HL-60/S4 treated with retinoic acid at 250 ng/mL for 4 days and 3 days (cell line): Measurements from ENCODE around the gene AP3S2.
"Not testable (repeated sequence)": the region's sequence is repeated elsewhere in the genome, so short reads cannot be mapped to it uniquely, and the experiment has no call there.

ENCODE experiments used
- in situ Hi-C: fragments of 300-500 bp; cut with MboI; formaldehyde crosslinking; loops from 2 replicates; pipeline ENCODE4 v1.7.0; 2022; ENCODE audit warnings: low sequenced_read_pairs

AP3S2 gene

GRCh38 chr15:89837134-89837829 is 56.5 kb downstream of the AP3S2 start:
- in situ Hi-C loops = no loop called here

GRCh38 chr15:89836267-89837133 is 57.3 kb downstream of the AP3S2 start:
- in situ Hi-C loops = no loop called here

- in situ Hi-C loops = no loop called here
Measured at GRCh38 chr15:89835176-89835564, 58.6 kb downstream of the AP3S2 start.

DNA sequence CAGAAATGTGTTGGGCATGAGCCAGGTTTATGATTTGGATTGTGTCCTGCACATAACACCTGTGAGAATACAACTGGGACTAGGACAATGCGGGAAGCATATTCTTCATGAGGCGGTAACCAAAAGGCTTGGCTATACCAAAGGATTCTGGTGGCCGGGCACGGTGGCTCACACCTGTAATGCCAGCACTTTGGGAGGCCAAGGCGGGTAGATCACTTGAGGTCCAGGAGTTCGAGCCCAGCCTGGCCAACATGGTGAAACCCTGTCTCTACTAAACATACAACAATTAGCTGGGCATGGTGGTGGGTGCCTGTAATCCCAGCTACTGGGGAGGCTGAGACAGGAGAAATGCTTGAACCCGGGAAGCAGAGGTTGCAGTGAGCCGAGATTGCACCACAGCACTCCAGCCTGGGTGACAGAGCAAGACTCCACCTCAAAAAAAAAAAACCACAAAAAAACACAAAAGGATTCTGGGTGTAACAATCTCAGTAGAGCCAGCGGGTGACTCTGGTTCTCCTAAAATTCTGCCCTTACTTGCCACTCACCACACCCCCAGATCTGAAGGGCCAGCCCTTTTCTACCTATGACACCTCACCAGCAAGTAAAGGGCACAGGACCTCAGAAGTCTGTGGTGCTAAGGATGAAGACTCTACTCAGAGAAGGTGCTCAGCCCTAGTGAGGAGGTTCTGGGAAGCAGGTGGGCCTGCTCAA is 59.2 kb downstream of the AP3S2 start:
- in situ Hi-C loops = not testable (repeated sequence)

- in situ Hi-C loops = no loop called here
Measured at GRCh38 chr15:89833966-89834365, 59.8 kb downstream of the AP3S2 start.

DNA sequence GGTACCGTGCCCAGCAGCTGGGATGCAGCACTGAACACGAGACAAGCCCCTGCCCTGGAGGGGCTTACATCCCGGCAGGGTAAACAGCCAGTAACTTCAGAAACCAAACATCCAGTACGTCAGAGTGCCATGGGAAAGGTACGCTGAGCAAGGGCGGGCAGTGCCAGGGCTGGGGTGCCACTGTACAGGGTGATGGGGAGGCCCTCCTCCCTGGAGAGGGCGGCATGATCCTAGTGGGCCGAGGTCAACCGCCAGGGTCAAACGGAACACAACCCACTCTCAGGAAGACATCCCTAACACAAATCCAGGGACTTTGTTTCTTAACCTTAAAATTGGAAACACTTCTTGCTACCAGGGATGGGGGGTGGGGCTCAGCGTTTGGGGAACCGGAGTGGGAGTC is 63.2 kb downstream of the AP3S2 start:
- in situ Hi-C loops = no loop called here

DNA sequence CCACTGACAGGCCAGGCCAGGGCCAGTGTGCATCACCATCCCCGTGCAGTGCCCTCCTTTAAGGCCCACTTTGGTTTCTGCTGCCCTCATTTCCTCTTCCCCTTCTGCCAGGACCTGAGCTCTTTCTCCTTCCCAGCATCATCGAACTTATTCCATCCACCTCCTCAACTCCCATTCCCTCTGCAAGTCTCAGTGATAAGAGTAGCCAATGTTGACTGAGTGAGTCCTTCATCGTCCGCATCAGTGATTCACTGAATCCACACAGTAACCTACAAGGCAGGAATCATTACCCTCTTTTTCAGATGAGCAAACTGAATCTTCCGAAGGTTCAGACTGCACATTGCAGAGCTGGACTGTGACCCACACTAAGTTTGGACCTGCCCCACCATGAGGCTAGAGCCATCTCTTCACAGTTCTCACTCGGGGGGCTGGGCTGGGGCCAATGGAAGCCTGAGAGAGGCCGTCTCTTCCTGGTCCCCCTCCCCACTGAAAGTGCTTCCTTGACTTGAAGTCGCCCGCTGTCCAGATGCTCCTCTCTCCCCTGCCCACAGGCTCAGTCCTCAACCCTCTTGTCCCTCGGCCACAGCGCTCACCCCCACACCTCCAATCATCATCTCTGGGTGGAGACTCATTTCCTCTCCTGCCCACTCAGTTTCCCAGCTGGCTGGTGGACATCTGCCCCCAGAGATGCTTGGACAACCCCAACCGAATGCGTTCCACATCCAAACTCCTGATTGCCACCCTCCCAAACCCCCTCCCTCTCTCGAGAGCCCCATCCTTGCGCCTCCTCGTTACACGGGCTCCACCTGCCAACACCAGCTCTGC is 64.0 kb downstream of the AP3S2 start:
- in situ Hi-C loops = no loop called here

DNA sequence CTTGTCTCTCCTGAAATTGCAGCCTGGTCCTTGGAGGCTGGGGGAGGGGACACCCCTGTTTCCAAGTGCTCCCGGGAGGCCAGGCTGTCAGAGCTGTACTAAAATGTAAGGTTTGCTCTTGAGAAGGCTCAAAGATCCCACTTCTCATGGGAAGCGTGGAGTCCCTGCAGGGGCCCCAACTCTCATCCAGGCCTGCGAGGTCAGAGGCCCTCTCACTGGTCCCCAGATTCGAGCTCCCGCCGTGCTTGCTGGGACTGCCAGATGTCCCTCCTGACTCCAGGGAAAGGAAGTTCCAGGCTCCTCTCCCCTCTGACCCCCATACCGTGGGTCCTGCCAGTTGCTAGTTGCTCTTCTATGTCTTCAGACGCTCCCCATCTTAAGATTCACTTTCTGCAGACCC is 64.6 kb downstream of the AP3S2 start:
- in situ Hi-C loops = no loop called here

DNA sequence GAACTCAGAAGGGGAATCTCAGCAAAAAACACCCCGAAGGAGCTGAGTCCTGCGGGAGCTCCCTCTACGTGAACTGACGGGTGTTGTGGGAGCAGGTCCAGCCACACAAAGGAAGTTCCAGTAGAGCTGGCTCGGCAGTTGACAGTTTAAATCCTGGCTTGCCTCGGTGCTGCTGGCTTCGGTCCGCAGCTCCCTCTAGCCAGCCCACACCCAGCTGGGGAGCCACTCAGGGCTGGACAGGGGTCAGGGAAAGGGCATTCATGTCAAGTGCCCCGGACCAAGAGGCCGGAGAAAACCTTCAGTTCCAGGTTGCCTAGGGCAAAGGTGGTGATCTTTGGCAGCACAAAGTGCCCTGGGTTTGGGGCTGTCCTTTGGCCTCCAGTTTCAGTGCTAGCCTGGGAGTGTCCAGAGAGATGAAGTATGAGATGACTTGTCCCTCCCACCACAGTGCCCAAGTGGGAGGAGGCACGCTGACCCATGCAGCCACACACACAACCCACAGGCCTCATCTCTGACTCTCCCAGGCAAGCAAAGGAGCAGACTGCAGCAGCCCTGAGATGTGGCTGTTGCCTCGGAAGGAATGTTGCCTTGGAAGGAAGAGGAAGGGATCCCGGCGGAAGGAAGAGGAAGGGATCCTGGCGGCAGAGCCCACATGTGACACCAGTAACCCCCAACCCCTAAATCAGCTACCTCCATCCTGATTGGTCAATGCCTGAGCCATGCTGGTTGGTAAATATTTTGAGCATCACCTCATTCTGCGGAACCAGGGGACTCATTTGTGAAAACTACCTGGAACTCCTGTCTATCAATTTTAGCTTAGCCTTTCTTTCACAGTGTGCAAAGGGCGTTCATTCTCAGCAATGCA is 65.3 kb downstream of the AP3S2 start:
- in situ Hi-C loops = no loop called here

DNA sequence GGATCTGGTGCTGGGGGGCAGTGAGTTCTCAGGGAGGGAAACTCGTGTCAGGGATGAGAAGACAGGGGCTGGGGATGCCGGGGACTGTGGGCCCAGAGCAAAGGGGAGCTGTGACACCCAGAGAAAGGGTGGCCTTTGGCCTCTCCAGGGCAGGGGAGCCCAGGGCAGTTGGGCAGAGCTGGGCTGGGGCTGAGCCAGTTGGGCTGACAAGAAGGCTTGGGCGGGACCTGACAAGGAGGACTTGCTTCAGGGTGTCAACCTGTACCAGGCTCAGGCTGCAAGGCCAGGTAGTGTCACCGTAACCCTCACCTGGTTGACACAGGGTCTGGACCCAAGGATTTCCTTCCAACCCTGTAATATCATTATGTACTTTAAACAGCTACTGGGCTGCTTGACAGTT is 66.0 kb downstream of the AP3S2 start:
- in situ Hi-C loops = no loop called here

DNA sequence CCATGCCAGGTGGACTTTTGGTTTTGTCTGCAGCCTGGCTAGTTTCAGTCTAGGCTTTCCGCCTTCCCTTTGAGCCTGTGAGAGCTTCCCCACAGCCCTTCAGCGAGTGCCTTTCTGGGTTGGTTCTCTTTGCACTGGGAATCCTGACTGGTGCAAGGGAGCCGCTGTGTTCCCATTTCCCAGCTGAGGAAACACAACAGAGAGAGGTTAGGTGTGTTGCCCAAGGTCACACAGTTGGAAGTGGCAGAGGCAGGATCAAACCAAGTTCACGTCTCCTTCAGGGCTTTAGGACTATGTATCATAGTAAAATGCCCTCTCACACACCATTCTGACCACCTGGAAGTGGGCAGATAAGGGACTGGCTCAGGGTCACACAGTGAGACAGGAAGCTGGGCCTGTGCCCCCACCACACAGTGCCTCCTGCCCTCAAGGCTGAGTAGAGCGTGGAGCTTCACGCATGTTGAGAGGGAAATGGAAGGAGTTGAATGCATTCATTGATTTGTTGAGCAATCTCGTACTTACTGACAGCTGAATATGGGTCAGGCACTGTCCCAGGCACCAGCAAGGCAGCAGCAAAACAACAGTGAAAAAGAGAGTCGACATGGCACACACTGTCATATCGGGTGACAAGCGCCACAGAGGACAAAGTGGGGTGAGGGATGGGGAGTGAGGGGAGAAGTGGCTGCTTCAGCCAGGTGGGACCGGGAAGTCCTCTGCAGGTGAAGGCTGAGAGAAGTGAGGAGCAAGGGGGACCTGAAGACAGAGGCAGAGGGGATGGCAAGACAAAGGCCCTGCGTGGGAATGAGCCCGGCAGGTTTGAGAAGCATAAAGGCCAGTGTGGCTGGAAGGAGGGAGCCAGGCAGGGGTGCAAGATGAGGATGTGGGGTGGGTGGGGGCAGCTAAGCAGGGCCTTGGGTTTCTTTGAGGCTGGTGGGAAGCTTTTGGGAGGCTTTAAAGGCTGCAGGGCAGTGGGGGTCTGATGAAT is 66.8 kb downstream of the AP3S2 start:
- in situ Hi-C loops = no loop called here

GRCh38 chr15:89825271-89825940 is 68.4 kb downstream of the AP3S2 start:
- in situ Hi-C loops = no loop called here

DNA sequence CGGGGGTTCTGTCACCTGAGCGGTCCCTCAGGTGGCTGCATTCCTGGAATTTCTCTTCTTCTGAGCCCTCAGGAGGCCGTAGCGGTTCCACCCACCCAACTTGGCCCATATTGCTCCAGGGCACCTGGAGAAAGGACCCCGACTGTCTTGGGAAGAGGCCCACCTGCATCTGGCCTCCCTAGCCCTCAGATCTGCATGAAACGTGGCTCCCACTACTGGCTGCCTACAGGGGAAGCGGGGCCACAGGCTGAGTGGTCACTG is 69.3 kb downstream of the AP3S2 start:
- in situ Hi-C loops = no loop called here

DNA sequence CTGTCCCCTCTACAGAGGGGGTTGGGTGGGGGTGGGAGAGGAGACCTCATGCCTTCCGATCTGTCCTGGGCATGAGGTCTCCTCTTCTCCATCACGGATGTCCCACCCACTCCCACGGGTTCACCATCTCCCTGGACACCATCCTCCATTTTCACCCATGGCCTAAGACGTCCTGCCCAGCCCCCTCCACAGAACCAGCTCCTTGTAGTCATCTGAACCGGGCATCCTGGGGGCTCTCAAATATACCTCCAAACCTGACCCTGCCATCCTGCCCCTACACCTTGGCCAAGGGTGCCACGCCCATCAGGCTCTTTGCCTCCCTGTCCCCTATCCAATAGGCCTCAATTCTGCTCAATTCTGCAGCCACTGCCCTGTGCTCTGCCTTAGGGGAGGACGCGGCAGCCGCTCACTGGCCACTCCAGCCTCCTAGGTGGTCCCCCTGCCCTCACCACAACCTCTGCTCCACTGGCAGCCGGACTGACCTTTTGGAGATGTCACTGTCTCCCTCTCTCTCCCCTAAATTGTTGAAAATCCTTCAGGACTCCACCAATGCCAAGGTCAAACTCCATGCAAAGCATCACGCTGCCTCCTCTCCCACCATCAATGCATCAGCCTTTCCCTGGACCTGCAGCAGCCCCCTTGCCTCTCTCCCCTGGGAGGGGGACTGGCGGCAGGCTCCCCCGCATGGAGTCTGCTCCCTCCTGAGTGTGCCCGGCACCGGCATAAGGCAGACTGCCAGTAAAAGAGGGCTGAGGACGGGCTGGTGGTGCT is 69.8 kb downstream of the AP3S2 start:
- in situ Hi-C loops = no loop called here

GRCh38 chr15:89822951-89823711 is 70.7 kb downstream of the AP3S2 start:
- in situ Hi-C loops = no loop called here

DNA sequence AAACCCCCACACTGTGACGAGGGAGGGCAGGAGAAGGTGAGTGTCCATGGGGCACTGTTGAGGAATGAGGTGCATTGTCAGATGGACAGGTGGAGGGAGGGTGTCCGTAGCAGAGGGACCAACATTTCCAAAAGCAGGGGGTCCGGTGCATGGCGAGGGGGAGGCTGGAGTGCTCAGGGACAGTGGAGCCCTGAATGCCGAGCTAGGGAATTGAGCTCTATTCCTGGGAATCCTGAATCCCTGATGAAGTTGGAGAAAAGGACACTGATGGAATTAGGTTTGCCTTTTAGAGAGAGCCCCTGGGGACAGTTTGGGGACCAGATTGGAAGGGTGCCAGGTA is 71.2 kb downstream of the AP3S2 start:
- in situ Hi-C loops = no loop called here

- in situ Hi-C loops = no loop called here
Measured at GRCh38 chr15:89822026-89822425, 71.8 kb downstream of the AP3S2 start.
